NK-92 treated with Interleukin-12 subunit alpha and Interleukin-12 subunit beta, amount 100 ng/mL, for 24 hours (cell line): ENCODE measurements around the gene KCTD13.
"Not testable (repeated sequence)": the region's sequence is repeated elsewhere in the genome, so short reads cannot be mapped to it uniquely, and the experiment has no call there.

Experiments
- DNase-seq: peaks from one replicate; lab custom pipeline; 2025; lab: John Stamatoyannopoulos, UW

The KCTD13 gene

DNA sequence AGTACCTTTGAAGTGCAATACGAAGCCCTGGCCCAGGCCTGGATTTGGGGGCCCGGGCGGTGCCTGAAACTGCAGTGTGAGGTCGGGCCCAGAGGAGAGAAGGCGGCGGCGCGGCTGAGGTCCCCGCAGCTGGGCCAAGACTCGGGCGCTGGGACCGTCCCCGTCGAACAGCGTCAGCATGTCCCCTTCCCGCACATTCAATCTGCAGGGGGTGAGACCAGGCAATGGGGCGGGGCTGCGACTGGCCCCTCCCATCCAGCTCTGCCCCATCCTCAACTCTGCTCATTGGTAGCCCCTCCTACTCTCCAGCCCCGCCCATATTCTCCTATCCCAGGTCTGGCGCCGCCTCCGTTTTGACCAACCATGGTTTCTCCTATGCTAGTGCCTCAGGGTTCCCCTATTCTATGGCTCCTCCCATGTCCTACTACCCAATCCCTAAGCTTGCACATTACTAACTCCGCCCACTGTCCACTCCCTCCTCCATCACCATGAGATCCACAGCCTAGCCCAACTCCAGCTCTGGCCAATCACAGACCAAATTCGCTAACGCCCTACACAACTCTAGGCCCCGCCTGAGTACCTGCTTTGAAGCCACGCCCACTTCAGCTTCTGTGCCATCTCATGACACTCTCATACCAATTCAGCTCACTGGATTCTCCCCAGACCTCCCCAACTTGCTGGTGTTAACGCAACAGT, 48.6 kb downstream of the KCTD13 start:
- DNase-seq: no peak

DNA sequence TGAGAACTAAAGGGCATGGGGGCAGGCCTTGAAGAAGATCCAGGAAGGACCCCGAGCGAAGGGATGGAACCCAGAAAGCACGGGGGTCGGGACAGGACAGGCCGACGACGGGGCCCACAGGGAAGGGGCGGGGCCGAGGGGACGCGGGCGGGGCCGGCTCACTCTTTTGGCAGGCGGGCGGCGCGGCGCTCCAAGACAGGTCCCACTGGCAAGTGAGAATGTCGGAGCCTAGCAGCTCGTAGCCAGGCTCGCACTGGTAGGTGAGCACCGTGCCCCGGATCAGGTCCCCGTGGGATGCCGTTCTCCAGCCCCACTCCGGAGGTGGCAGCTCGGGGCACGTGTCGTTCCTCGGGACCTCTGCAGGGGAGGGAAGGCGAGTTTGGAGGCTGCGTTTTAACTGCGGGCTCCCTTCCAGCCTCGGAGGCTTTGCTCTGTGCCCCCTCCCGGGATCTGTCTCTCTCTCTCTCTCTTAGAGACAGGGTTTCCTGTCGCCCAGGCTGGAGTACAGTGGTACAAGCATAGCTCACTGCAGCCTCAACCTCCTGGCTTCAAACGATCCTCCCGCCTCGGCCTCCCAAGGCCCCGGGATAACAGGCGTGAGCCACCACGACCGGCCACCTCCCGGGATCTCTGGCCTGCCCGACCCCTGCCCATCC, 49.3 kb downstream of the KCTD13 start:
- no peak for DNase-seq

DNA sequence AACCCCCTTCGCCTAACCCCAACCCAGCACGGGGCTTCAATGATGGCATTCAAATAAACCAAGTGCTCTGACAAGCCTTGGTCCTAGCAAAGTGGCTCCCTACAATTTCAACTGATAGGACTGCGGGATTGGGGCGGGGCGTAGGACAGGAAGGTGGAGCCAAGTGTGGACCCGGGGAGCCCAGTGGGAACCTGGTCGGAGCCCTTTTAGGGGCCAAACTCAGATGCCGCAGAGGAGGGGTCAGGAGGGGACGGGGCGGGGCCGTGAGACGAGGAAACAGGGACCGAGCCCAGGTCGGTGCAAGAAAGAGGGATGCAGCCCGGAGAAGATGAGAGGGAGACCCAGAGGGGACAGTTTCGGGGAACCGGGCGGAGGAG, 49.8 kb downstream of the KCTD13 start:
- no peak for DNase-seq

DNA sequence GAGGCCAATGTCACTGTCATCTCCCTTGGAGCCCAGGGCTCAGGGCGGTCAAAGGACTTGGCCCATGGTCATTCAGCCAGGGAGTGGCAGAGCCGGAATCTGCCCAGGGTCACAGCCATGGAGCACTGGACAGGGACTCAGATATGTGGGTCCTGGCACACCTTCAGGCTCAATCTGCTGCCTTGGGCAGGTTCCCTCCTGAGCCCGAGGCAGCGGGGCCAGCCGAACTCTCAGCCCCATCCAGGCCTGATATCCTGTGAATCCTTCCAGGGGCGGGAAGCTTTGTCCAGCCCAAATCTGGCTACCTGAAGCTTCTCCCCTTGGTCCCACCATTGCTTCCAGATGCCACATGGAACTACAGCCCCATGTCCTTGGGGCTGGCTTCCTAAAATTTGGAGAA, 50.8 kb downstream of the KCTD13 start:
- DNase-seq: no peak

DNA sequence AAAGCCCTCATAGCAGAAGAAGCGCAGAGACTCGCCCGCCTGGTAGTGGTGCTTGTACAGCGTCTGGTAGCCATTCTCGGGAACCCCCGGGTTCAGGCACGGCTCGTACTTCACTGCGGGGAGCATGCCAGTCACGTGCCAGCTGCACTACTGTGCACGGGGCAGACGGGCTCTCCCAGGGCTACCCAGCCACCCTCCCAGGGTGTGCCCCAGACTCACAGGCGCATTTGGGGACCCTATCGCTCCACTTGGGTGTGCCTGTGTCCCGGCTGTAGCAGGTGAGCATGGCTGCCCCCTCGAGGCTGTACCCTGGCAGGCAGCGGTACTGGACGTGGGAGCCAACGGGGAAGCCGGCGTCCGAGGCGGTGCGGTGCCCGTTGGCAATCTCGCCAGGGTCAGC, 52.7 kb downstream of the KCTD13 start:
- DNase-seq: no peak

DNA sequence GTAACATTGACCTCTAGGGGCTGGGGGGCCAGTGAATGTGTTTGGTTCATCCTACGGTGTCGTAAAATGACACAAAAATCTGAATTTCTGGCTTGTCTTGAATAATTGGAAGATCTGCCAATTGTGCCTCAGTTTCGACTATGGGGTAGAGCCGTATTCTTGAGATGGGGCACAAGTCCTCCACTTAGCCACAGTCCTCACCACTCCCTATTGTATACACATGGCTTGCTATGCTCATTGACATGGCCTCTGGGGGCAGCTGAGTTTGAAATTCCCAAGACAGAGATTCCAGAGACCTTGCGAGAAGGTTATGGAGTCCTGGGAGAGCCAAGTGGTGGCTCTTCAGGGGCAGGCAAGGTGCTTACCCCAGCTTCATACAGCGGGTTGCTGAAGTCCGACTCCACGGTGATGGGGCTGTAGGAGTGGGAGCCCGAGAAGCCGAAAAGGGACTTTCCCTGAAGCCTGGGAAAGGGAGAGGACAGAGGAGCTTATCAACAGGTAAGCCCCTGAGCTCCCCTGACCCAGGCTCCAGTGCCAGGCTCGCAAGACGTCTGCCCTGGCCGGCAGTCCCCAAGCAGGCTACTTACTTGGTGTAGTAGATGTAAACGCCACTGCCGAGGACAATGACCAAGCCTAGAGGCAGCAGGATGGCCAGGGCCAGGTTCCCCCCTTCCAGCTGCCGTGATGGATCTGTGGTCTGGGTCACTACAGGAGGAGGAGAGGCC, 54.0 kb downstream of the KCTD13 start:
- DNase-seq: no peak

DNA sequence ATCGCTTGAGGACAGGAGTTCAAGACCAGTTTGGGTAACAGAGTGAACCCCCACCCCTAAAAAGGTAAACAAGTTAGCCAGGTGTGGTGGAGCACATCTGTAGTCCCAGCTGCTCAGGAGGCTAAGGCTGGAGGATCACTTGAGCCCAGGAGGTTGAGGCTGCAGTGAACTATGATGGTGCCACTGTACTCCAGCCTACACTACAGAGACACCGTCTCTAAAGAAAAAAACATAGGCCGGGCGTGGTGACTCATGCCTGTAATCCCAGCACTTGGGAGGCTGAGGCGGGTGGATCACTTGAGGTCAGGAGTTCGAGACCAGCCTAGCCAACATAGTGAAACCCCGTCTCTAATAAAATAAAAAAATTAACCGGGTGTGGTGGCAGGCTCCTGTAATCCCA, 57.0 kb downstream of the KCTD13 start:
- not testable (repeated sequence) for DNase-seq

DNA sequence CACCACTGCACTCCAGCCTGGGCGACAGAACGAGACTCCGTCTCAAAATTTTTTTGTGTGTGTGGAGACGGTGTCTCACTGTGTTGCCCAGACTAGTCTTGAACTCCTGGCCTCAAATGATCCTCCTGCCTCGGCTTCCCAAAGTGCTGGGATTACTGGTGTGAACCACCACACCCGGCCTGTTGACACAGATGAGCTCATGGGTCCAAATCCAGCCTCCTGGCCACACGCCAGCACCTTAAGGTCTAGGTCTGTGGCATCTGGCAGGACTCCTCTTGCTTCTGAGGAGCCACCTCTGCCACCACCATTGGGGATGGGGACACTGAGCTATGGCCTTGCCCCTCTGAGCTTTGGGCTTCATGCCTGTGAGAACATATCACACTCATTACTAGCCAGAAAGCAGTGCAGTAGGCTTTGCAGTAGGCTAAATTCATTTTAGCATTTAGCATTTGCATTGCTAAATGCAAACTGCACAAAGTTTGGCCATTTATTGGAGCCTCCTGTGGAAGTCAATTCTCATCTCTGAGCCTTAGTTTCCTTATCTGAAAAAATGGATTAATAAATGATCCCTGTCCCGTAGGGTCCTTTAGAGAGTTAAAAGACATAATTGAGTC, 57.5 kb downstream of the KCTD13 start:
- no peak for DNase-seq

DNA sequence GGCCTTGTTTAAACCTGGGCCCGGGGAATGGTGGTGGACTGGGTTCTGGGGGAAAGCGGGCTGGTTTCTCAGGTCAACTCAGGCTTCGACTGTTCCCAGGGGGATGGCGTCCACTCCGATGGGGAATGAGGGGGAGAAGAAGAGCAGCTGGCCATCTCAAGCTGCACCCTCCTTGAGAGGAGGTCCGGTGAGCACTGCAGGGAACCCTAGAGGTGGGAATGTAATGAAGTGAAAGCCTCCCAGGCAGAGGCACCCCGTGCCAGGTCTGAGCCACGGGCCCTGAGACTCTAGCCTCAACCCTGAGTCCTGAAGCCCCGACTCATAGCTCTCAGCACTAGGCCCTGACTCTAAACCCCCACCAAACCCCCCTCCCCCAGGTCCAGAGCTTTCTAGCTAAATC, 61.8 kb downstream of the KCTD13 start:
- no peak for DNase-seq

DNA sequence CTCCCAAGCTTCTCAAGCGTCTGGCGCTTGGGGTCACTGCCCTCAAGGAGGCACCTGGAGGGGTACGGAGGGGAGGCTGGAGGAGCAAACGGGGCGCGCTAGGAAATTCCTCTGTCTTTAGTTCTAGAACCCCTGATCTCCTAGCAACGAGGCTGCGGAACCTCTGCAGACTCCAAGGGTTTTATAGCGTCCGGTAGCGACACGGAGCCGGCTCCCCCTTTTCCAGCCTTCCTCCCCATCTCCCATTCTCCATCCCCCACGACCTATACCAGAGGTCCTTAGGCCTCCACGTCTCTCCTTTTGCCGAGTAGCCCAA, 62.4 kb downstream of the KCTD13 start:
- DNase-seq: no peak

DNA sequence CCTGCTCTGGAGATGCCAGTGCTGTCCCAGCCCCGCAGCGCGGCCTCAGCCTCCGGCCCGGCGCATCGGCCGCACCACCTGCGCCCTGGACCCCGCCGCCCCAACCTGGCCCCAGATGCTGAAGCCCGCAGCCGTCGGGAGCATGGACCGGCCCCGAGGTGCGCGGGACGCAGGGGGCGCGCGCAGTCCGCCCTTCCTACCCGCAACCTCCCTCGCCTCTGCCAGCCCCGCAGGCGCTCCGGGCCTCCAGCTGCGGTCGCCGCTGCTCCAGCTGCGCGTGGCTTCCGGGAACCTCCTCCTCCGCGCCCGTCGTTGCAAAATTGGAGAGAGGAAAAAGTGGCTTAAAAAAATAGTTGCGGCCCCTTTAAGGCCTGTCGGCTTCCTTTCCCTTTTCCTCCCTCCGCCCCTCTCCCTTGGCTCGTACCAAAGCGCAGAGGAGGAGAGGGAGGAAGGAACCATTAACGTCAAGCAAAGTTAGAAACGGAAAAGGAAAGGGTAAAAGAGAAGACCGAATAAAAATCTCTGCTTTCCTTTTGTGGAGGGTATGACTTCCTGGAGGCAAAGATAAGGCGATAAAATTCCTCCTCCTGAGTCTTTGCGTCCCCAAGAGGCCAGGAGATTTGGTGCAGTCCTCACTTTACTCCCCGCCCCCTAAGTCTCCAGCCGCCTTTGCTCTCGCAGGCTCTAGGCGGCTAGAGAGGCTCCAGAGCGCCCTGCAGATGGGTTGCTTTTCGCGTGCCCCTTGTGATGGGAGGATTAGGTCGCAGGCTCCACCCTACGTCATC, 63.0 kb downstream of the KCTD13 start, which contains the start of gene CDIPT:
CDIPT (minus strand) TSS at position 343 of the 785 bp plus-strand sequence. CDS start 369 bp downstream, outside the sequence.
- DNase-seq: peak; percentile 91

DNA sequence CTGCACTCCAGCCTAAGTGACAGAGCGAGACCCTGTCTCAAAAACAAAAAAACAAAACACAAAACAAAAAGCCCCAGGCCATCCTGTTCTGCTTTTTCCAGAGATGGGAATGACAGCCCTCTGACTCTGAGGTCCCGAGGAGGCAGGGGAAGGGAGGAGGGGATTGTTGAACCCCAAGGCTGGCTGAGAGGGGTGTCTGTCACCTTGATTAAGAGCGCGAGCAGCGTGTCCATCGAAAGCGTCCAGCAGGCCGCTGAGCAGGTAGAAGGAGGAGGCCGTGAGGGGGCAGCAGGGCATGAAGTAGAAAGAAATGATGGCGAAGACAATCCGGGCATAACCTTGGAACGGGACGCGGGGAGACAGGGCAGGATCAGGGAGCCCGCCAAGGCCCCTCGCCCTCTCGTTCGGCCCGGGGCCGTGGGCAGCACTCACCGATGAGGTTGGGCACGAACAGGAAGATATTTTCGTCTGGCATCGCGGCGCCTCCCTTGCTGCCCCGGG, 63.6 kb downstream of the KCTD13 start:
- DNase-seq: no peak

DNA sequence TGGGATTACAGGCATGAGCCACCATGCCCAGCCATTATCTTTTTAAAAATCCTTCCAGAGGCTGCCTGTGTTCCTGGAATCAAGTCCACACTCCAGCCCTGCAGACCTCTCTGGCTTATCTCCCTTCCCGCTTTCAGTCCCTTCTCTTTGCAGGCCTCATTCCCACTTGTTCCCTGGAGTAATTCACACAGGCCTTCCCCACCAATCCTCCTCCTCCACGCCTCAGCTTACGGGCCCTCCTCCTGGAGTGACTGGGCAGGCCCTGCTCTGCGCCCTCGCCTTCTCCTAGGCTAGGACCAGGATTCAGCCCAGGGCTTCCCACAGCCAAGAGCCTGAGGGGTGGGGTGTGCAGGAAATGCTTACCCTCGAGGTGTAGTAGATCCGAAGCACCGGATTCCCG, 65.8 kb downstream of the KCTD13 start:
- DNase-seq: no peak

DNA sequence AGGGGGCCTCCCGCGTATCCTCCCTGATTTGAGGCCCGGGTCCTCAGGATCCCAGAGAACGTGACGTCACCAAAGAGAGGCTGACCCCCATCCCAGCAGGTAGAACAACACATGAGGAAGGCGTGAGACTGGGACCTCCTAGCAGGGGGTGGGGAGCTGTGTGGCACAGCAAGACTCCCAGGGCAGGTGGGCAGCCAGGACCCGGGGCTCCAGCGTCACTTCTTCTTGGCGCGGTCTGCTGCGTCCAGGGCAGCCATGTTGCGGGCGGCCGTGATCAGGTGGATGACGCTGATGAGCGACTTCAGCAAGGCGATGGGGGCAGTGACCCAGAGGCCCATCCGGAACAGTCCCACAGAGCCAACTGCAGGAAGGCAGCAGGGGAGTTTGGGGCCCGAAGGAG, 67.1 kb downstream of the KCTD13 start:
- DNase-seq: no peak

DNA sequence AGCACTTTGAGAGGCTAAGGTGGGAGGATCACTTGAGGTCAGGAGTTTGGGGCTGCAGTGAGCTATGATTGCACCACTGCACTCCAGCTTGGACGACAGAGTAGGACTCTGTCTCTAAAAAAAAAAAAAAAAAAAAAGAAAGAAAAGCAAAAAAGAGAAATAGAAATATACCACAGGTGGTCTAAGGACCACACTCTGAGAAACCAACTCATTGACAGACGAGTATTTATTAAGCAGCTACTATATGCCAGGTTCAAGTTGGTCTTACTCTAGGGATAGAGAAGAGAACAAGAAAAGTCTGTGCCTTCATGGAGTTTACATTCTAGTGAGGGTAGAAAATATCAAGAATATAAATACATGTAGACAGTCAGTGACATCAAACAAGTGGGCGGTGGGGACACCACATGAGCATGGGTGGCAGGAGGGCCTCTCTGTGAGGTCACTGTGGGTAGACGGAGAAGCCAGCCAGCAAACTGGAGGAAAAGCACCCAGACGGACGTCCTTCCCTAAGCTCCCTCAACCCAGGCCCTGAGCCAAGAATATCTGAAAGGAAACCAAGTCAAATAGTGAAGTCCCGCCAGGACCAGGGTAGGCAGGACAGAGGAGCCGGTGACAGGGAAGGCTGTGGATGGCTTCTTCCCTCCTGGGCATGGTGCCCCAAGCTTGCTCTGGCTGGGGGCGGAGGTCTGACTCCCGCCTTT, 67.7 kb downstream of the KCTD13 start:
- DNase-seq: no peak

DNA sequence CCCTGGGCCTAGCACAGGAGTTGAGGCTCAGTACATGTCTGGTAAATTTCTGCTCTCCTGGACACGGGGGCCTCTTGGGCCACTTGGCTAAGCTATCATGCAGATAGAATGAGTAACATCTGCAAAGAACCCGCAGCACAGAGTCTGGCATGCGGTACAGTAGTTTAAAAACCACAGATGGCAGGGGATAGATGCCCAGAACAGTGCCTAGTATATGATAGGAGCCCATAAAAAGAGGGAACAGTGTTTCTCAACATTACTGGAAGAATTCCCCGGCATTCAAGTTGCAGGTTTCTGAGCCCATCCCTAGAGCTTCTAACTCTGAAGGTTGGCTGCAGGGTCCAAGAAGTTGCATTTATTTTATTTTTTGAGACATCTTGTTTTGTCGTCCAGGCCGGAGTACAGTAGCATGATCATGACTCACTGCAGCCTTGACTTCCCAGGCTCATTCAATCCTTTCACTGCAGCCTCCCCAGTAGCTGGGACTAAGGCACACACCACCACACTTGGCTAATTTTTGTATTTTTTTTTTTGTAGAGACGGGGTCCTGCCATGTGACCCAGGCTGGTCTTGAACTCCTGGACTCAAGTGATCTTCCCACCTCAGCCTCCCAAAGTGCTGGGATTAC, 68.8 kb downstream of the KCTD13 start:
- no peak for DNase-seq
